ENCODE measurements around the gene COX19. TPM values are rescaled to one million over a fixed set of nuclear protein-coding genes. Genes with fewer than 3 reads are reported as not detected.

The COX19 gene
- total and polyA plus RNA-seq, 2 donors (not counting 1 experiment from before 2014, with no cell fraction given): 14.7 to 38.3 TPM

- ATAC-seq (ENCODE audit: low read depth): no peak
Measured at GRCh38 chr7:1019255-1019785, 44.0 kb upstream of the COX19 start.

More at GRCh38 chr7:1019255-1019785, 44.0 kb upstream of the COX19 start:
- Mint-ChIP-seq H3K9me3 (ENCODE audit: insufficient read depth) (no peaks in the 10 kb centered on the region), H3K4me3 (no peak overlapping the region), H3K4me1 (peaks cover 56% of the 10 kb centered on the region), H3K27ac (peak overlapping the region; percentile 10), H3K27me3 (no peaks in the 10 kb centered on the region)
- Histone ChIP-seq H3K9me3 (ENCODE audit: control extremely low read depth in 1 of 3, control insufficient read depth in 2 of 3, insufficient read depth in 1 of 3, low read length in 2 of 3) (peaks cover 0 to 34% (median 0%) of the 10 kb centered on the region in 3 donors), H3K4me3 (ENCODE audit: control extremely low read depth in 1 of 5, extremely low read depth in 1 of 5, insufficient read depth in 1 of 5, low read depth in 2 of 5, low read length in 4 of 5) (no peak overlapping the region), H3K4me2 (replicated peaks; ENCODE audit: low read depth, low read length, poor library complexity, severe bottlenecking) (no peak overlapping the region), H3K27me3 (replicated peaks in 1 of 4; ENCODE audit: control extremely low read depth in 1 of 4, control insufficient read depth in 3 of 4, insufficient read depth in 4 of 4, low read length in 3 of 4) (peaks cover 0 to 2% (median 0%) of the 10 kb centered on the region in 4 experiments), H3K9ac (ENCODE audit: low read length) (no peak overlapping the region), H2AFZ (ENCODE audit: insufficient read depth, low read depth, low read length, poor library complexity, severe bottlenecking) (no peak overlapping the region), H3K4me1 (ENCODE audit: control insufficient read depth in 2 of 2, insufficient read depth in 2 of 2, low read length in 2 of 2) (peaks cover 34 to 46% of the 10 kb centered on the region in 2 donors), H3K27ac (ENCODE audit: low read length in 2 of 2) (no peak overlapping the region), H3K36me3 (replicated peaks in 1 of 2; ENCODE audit: control extremely low read depth in 1 of 2, control insufficient read depth in 1 of 2, extremely low read depth in 1 of 2, insufficient read depth in 2 of 2, low read length in 1 of 2) (peaks cover 0 to 31% of the 10 kb centered on the region in 2 experiments), H3K79me2 (ENCODE audit: control insufficient read depth, insufficient read depth, low read length) (peaks cover 87% of the 10 kb centered on the region), H4K20me1 (ENCODE audit: control insufficient read depth, insufficient read depth, low read length, poor library complexity, severe bottlenecking) (peaks cover 86% of the 10 kb centered on the region)
- intact Hi-C loops (cut with micrococcal nuclease): no loop called here
- 97% methylated on average over 14 of the region's 14 CpGs for WGBS (ENCODE audit: insufficient coverage)
- ChIA-PET POLR2A (interaction anchor here (0.7 to 1.7 kb wide), 5 partner anchors 15 to 67 kb away, joined by 4 to 7 read pairs (median 5); no protein-coding TSS in a partner anchor), CTCF (interaction anchor here (0.6 to 3.0 kb wide), 5 partner anchors 25 to 46 kb away, joined by 3 to 13 read pairs (median 4); partner anchors contain the start of gene GPR146)
- TF ChIP-seq EZH2 (IDR thresholded peaks at IDR 0.05; ENCODE audit: borderline replicate concordance, insufficient read depth, low read depth, low read length, poor library complexity, severe bottlenecking) (no peak), CTCF (IDR thresholded peaks at IDR 0.05) (no peak)
- no peak for DNase-seq

Data from B cell (primary cell).